HCT116 (cell line): ENCODE data around the gene KAZN.

Experiments
- CTCF ChIP-seq, 3 experiments: fragments of 200-600 bp in 1 of 3; sonication (generic) in 1 of 3; IDR thresholded peaks in 2 of 3; conservative IDR thresholded peaks in 1 of 3; 2 replicates each; pipeline ENCODE4 v1.5.1; 2012 to 2017; ENCODE audit warnings: low read depth in 2 of 3, low read length in 2 of 3, antibody characterized with exemption in 1 of 3, borderline replicate concordance in 1 of 3, control low read depth in 1 of 3, mild to moderate bottlenecking in 1 of 3, mixed read lengths in 1 of 3, mixed run types in 1 of 3, moderate library complexity in 1 of 3; ENCODE audit not compliant: insufficient read depth in 1 of 3
- EZH2phosphoT487 ChIP-seq: fragments of 200-600 bp; IDR thresholded peaks from 2 replicates; pipeline ENCODE4 v1.6.1; 2018; ENCODE audit warnings: antibody characterized with exemption, borderline replicate concordance
- JUND ChIP-seq: IDR thresholded peaks from 2 replicates; pipeline ENCODE4 v1.6.1; 2012
- POLR2AphosphoS5 ChIP-seq: IDR thresholded peaks from 2 replicates; pipeline ENCODE4 v1.6.1; 2011; ENCODE audit warnings: mild to moderate bottlenecking, low read depth, low read length, moderate library complexity
- YY1 ChIP-seq: IDR thresholded peaks from 2 replicates; pipeline ENCODE4 v1.6.1; 2011; ENCODE audit warnings: low read length, low read depth, moderate library complexity, mild to moderate bottlenecking; ENCODE audit not compliant: insufficient replicate concordance; ENCODE audit errors: extremely low read depth

GRCh38 chr1:14903922-14904321, 305.4 kb downstream of the KAZN start:
- TF ChIP-seq CTCF (IDR thresholded peaks at IDR 0.05 in 2 of 3, conservative IDR thresholded peaks at IDR 0.05 in 1 of 3; ENCODE audit: borderline replicate concordance in 1 of 3, insufficient read depth in 1 of 3, low read depth in 2 of 3, low read length in 2 of 3) (no peak), YY1 (no peak), POLR2AphosphoS5 (no peak), EZH2phosphoT487 (no peak), JUND (no peak)
